HG03565 (cell line): ENCODE measurements around the gene JMJD1C.
A peak's percentile ranks its signal among the peaks of the same experiment; 100 is the strongest.

Experiments
- ATAC-seq: cut with Tn5 transposase; IDR thresholded peaks from one replicate; pipeline ENCODE4 v1.9.1; 2021; ENCODE audit warnings: mild to moderate bottlenecking, moderate library complexity; ENCODE audit not compliant: unreplicated experiment

JMJD1C gene

DNA sequence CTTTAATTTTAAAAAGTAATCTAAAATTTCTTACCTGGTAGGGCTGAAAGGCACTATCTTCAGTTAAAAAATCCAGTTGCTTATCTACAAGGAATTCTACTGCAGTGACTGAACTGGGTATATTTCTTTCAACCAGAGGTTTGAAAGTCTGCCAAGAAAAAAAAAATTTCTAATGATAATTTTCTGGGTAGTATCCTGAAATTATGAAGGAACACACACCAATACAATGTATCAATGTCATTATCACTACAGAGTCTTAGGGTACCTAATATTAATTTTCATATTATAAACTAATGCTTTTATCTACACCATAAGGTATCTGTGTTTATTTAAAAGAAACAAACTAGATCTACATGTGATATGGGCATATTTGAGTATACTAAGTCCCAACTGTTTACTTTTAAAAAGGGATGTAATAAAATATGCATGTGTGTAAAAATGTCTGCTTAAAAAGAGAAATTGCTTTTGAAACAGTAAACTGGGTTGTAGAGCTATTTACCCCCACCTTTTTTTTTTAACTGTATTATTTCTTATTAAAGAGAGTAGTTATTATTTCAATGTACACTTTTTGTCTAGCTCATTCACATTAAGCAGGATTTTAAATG lies 201.1 kb downstream of the JMJD1C start:
- no peak for ATAC-seq

DNA sequence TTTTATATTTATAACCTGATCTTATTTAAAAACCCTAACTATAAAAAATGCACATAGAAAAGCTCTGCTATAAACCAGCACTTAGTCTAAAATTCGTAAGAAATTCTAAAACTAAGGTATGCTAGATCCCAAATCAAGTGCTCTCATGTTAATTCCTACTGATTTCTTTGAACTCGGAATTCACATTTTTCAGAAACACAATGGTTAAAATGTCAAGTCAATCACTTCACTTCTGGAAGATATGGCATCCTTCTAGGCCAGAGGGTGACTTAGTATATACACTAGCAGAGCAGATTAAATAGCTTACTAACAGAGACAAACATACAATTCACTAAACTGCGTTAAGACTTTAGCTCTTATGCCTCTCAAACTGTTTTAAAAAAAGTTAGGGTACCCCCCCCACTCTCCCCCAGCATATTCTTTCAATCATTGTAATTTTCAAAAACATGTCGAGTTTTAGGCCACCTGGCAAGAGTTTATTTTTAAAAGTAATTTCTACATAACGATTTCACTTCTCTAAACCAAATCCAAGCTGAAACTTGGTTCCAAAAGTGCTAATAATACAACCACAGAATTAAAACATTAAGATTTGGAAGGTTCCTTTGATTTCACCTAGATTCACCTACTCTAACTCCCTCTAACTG lies 203.2 kb downstream of the JMJD1C start:
- no peak for ATAC-seq

DNA sequence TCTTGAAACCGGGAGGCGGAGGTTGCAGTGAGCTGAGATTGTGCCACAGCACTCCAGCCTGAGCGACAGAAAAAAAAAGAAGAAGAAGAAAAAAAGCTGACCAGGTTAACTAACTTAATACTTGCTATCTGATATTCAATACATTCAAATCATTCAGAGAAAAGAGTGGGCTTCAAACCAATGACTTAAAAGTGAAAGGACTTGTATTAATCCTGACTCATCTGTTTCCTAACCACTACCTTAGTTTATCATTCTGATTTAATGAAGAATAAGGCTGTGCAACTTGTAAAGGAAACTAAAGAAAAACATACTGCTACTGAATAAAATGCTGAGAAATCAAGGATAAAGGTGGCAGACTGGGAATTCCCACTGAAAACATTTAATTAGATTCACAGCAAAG lies 204.3 kb downstream of the JMJD1C start:
- peak; percentile 48 for ATAC-seq

DNA sequence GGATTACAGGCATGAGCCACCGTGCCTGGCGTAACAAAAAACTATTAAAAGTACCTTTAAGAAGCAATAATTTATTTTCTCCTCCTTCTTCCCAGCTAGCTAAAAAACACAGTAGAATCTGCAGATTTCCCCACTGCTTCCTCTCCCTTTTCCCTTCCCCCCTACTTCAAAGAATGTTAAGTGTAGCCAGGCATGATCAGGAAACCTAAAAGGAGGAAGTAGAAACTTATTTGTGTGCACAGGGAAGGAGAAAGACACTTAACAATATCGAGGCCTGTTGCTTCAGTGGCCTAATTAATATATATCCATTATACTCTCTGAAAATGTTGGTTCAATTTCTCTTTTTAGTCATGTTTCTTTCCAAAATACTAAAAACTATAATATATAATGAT lies 204.9 kb downstream of the JMJD1C start:
- ATAC-seq, result no peak

DNA sequence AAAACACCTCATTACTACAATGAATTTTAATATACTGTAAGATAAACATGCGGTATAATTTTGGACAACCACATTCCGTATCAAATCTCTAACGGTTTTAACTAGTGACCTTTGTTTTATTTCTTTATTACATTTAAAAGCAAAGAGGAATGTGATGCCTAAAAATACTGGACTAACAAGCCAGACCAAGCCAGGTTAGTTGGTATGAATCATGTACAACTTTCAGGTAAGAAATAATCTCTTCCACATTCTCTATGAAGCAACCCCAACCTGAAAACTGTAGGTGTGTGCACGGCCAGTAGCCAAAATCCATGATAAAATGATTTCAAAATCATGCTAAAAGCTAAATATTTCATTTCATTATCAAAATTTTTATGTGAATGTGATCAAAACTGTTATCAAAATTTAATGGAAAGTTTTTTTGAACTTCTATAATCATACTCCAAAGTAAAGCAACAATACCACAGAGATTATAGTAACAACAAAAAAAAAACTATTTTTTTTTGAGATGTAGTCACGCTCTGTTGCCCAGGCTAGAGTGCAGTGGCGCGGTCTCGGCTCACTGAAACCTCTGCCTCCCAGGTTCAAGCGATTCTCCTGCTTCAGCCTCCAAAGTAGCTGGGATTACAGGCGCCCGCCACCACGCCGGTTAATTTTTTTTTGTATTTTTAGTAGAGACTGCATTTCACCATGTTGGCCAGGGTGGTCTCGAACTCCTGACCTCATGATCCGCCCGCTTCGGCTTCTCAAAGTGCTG lies 205.5 kb downstream of the JMJD1C start:
- no peak for ATAC-seq

DNA sequence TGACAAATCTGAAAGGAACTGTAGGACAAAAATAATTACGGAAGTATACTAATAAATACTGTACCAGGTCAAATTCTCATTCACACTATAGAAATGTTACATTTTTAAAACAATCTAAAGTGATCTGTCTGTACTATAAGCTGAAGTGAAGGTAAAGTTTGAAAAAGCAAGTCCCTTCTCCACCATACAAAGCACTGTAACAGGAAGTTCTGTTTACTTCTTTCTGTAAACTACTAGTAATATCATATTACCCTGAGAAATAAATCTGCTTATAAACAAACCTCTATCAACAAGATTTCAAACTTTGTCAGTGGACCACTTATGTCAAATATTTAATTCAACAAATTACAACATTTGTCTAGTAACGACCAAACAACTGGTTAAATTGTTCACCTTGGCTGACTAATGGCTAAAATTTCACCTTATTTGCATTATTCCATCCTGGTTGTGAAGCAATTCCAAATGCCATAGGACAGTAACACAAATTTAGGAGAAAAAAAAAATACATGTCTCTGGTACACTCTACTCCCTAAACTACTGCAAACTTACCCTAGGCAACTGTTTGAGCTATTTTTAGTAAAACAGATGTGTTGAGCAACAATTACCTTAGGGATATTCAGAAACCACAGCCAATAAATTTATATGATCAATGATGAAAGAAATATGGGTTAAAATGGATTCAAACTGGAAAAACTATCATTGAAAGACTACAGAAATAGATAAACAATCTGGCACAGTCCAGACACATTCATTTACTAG lies 206.7 kb downstream of the JMJD1C start:
- ATAC-seq, result no peak

DNA sequence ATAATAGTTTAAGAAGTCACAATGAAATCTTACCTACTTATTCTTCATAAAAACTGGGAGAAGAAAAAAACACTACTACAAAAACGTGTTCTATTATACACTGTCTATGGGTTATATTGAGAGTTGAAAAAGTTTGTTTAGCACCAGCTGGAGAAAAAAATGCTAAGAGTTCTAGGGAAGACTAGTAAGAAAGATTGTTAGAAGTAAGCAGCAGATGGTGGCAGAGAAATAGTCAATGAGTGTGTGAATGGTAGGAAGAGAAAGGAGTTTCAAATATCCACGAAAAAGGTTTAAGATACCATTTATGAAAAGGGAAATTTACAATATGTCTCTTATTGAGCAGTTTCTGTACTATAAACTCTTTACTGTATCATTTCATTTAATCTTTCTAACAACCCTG lies 208.0 kb downstream of the JMJD1C start:
- no peak for ATAC-seq

DNA sequence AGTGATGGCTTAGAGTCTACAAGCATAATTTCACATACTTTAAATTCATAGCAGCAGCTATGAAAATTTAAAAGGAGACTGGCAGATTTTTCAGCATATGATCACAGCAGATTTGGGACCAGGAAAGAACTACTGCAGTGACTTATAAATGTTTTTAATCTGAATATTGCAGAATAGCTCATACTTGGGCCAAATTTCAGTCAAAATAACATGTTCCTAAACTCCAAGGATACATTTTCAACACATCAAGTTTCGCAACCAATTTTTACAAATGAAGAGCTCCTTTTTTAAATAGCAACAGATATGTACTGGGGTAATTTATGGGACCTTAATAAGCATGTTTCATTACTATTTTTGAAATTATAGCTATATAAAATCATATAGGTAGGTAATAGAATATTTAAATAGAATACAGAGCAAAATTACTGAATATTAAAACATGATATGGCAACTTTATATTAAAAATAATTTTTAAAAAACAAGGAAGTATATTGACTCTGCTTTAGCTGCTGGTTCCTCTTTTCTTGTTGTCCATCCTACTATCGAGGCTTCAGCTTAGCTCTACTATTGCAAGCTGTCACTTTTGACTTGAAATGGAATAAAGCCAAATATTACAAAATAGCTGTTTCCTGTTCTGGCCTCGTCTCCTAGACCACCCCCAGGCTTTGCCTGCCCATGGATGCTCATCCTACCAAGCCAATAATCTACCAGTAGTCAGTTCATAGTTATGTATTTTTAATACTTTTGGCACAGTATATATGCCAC lies 209.6 kb downstream of the JMJD1C start:
- ATAC-seq, result no peak

DNA sequence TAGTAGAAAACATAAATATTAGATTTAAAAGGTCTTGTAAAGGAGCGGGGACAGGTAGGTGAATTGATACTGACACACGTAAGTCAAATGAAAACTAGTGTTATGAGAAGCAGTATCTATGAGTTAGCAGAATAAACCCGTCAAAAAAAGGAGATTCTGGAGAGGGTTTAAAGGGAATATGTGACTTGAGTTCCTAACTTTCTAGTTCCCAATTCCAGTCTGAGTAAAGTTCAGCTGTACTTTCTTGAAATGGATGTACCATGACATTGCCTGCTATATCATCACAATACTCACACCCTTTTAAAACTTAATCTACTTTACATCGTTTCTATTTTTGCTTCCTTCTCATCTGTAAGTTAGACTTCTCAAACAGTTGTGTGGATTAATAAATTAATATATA lies 210.5 kb downstream of the JMJD1C start:
- ATAC-seq, result no peak

DNA sequence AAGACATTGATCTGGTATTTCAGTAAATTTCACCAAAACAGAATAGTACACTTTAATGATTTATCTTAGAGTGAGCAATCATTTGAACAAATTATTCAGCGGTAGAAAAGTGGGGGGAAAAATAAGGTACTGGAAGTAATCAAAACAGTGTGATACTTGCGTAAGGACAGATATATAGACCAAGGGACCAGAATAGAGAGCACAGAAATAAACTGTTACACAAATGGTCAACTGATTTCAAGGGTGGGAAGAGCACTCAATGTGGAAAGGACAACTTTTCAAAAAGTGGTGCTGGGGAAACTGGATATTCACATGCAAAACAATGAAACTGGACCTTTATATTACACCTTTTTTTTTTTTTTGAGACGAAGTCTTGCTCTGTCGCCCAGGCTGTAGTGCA lies 212.7 kb downstream of the JMJD1C start:
- no peak for ATAC-seq

DNA sequence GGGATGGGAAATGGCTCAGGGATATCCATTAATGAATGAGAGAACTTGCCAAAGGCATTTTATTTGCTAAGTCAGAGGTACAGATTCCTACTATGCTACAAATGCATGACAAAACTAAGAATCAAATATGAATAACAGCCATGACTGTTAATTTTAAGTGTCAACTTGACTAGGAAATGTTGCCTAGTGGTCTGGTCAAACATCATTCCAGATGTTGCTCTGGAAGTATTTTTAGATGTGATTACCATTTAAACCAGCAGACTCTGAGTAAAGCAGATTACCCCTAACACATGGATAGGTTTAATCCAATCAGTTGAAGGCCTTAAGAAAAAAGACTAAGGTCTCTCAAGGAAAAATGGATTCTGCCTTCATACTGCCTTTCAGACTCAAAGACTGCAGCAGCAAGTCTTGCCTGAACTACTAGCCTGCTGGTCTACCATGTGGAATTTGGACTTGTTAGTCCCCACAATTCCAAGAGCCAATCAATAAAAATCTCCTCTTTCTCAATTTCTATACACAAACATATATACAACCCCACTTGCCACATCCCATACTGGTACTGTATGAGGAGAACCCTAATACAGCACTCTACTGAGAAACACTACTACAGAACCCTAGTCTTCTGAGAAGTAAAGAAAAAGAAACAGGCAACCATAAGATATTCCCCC lies 213.5 kb downstream of the JMJD1C start:
- ATAC-seq, result no peak

DNA sequence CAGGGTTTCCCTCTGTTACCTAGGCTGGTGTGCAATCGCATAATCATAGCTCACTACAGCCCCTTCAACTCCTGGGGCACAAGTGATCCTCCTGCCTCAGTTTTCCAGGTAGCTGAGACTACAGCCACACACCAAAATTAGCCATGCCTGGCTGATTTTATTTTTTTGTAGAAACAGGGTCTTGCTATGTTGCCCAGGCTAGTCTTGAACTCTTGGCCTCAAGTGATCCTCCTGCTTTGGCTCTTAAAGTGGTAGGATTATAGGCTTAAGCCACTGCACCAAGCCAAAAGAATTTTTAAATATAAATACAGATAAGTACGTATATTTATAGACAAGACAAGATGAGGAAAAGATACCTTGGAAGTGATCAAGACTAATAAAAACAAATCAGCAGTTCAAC lies 215.7 kb downstream of the JMJD1C start:
- no peak for ATAC-seq

DNA sequence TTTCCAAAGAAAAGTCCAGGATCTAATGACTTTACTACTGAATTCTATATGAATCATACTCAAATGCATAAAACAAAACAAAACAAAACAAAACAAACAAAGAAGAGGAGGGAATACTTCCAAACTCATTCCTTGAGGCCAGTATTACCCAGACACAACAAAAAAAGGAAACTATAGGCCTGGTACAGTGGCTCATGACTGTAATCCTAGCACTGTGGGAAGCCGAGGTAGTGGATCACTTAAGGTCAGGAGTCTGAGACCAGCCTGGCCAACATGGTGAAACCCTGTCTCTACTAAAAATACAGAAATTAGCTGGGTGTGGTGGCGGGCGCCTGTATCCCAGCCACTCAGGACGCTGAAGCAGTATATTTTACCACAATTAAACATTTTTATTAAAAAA lies 218.0 kb downstream of the JMJD1C start:
- ATAC-seq, result no peak

DNA sequence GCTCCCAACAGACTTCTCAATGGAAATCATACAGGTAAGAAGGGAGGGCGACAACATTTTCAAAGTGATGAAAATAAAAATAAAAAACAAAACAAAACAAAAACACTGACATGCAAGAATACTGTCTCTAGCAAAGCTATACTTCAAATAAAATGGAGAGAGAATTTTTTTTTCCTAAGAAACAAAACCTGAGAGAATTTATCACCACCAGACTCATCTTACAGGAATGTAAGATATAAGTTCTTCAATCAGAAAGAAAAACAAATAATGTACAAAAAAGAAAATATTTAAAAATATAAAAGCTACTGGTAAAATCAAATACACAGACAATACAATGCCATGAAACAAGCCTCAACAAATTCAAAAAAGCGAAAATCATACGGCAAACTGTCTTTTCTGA lies 219.4 kb downstream of the JMJD1C start:
- ATAC-seq, result no peak

DNA sequence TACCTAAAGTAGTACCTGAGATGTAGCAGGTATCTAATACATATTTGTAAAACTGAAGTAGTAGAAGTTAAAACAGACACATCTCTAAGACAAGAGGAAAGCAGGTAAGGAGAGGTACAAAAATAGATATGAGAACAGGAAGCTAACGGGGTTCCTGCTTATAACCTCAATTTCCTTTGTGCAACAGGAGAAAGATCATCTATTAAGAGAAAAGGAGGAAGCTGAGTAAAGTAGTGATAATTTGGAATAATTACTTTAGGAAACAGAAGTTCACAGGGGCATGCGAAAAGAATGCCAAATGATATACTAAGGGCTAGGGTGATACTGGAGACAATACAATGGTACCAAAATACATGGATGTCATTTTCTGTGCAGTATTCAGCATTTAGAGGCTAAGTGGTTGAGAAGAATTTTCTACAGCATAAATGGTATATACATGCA lies 223.9 kb downstream of the JMJD1C start:
- no peak for ATAC-seq

DNA sequence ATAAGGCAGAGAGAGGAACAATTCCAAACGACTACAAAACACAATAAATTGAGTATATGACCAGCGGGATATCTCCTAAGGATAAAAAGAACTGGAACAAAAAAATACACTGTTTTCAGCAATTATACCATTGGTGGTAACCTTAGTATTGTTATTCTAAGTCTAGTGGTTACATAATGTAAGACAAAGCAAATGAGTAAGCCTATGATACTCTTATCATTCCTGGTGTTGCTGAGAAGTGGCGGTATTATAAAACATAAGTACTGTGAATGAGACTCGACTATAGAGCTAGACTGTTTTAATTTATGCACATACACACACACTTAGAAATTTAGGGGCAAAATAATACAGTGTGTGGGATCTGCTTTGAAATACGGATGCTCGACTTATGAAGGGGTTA lies 225.0 kb downstream of the JMJD1C start:
- ATAC-seq, result no peak

DNA sequence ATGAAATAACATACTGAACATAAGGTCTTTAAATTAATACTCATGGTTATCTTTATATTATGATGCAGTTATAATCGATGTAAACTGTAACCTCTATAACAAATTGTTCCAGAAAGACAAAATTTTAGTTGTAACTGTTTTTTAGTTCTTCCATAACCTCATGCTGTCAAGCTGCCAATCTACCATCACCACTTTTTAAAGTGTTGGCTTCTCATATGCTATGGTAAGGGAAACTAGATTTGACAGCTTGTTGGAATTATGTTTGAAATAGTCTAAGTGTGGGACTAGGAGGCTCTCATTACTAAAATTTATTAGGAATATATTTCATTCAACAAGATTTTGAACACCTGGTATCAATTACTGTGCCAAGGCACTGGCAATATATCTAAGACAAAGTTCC lies 227.3 kb downstream of the JMJD1C start:
- no peak for ATAC-seq

DNA sequence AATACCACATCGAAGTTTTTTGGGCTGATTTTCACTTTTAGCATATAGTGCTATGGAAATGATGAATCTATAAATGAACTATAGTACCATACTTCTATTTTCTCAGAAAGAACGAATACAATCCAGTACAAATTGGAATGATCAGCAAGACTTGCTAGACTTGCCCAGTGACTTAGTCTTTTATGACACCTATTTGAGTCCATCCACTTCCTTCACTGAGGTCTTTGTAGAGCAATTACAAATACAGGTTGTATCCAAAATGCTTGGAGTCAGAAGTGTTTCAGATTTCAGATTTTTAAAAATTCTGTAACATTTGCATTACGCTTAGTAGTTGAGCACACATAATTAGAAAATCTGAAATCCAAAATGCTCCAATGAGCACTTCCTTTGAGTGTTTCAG lies 228.4 kb downstream of the JMJD1C start:
- ATAC-seq, result no peak

DNA sequence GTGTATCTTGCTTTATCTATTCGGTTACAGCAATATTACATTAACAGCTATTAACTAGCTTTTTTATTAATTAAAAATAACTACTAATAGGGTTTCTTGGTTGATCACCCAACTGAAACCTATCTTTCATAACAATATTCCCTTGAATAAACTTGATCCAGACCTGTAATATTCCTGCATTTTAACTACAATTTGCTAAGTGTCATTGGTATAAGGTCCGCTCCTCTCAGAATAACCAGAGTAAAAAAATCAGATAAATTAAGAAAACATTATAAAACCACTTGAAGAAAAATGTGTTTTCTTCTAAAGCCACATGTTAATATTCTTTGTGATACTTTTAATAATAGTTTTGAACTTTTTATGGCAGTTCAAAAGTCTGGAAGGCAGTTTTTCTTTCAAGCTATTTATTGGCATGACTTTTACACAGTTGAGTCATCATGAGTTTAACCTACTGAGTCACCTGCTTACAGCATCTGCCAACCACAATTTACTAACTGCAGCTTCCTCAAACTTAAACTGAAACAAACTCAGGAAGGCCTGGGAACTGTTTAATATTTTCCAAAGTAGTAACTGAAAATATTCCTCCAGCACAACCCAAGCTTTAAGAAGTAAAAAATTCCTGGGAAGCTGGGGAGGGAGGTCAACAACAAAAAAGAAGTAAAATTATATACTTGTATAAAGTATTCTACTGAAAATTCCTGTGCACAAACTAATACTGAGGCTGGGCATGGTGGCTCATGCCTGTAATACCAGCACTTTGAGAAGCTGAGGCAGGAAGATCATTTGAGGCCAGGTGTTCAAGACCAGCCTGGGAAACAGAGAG lies 229.5 kb downstream of the JMJD1C start:
- ATAC-seq, result peak; percentile 89
